ENCODE measurements around the gene ELMOD3.

Gene ELMOD3

GRCh38 chr2:85418132-85419008 is 63.8 kb downstream of the ELMOD3 start, which contains the start of gene SH2D6:
Gene SH2D6, plus strand, starts transcription at chr2:85418714. Its CDS starts 10,752 bp downstream, at chr2:85429466.
- Histone ChIP-seq H3K27me3 (peaks cover 0 to 20% (median 17%) of the 10 kb centered on the region in 11 experiments; a peak in 18 of 22 replicates), H3K4me1 (peaks cover 54 to 95% (median 78%) of the 10 kb centered on the region in 10 experiments), H4K20me1 (no peaks in the 10 kb centered on the region), H3K27ac (peak within 1 kb of the TSS; percentile 92 to 98 (median 96)), H3K9me3 (replicated peaks in 1 of 11) (no peaks in the 10 kb centered on the region), H3K4me3 (peak within 1 kb of the TSS; percentile 58 to 74 (median 64)), H3K36me3 (no peaks in the 10 kb centered on the region), H3K9ac (peak within 1 kb of the TSS; percentile 86 to 97 (median 93)), H3K4me2 (peak within 1 kb of the TSS; percentile 88 to 97 (median 95))
- TF ChIP-seq Cebpa-rat (IDR thresholded peaks at IDR 0.05) = peak in 2 of 11 experiments; percentile 35 to 48; a peak in 1 of 22 replicates

DNA sequence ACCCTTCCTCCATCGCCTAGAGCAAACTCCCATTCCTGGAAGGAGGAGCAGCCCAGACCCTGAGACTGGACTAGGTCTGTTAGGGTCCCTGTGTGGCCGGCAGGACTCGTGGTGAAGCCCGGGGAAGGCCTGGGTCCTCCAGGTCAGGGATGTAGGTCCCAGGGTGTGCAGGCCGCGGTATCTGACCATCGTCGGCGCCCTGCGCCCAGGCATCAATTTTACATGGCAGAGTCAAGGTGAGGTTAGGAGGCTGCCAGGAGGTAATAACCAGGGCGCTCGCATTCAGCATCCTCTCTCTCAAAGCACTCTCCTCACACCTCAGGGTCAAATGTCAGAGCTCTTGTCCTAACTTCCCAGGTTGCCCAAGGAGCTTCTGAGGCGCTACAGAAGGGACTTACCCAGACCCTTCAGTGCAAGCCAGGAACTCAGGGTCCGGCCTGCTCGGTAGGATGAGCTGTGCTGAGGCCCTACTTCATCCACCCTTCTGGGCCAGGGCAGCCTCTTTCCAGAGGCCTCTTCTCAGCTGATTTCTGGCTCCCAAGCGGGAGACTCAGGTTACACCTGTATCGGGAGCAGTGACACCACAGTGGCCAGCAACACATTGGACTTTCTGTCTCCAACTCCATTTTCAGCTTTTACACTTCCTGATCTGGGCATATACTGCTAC is 64.6 kb downstream of the ELMOD3 start:
- Histone ChIP-seq H3K4me3 (peak overlapping the region; percentile 58 to 74 (median 64)), H3K4me2 (peak overlapping the region; percentile 88 to 97 (median 95)), H3K27me3 (peaks cover 0 to 13% (median 10%) of the 10 kb centered on the region in 11 experiments; a peak in 15 of 22 replicates), H3K4me1 (peaks cover 61 to 95% (median 78%) of the 10 kb centered on the region in 10 experiments), H3K9ac (peak overlapping the region; percentile 86 to 97 (median 93)), H3K27ac (peak overlapping the region; percentile 92 to 98 (median 96)), H3K36me3 (no peaks in the 10 kb centered on the region), H4K20me1 (no peaks in the 10 kb centered on the region), H3K9me3 (replicated peaks in 1 of 11) (no peaks in the 10 kb centered on the region)
- no peak for TF ChIP-seq Cebpa-rat (IDR thresholded peaks at IDR 0.05)

GRCh38 chr2:85420536-85421259 is 66.1 kb downstream of the ELMOD3 start:
- Histone ChIP-seq H3K4me2 (peak overlapping the region; percentile 88 to 97 (median 95)), H3K4me3 (peak overlapping the region in 1 of 10 experiments; percentile 18; a peak in 2 of 20 replicates), H3K36me3 (no peaks in the 10 kb centered on the region), H3K9me3 (replicated peaks in 1 of 11) (no peaks in the 10 kb centered on the region), H3K4me1 (peaks cover 66 to 81% (median 69%) of the 10 kb centered on the region in 10 experiments), H3K9ac (peak overlapping the region; percentile 40 to 95 (median 91); a peak in 21 of 22 replicates), H3K27me3 (no peaks in the 10 kb centered on the region), H3K27ac (peak overlapping the region; percentile 92 to 98 (median 96)), H4K20me1 (no peaks in the 10 kb centered on the region)
- TF ChIP-seq Cebpa-rat (IDR thresholded peaks at IDR 0.05) = no peak

- H3K9me3 ChIP-seq (replicated peaks in 1 of 11) = no peaks in the 10 kb centered on the region
- peak overlapping the region; percentile 40 to 95 (median 89); a peak in 20 of 22 replicates for H3K9ac ChIP-seq
- H3K27ac ChIP-seq = peak overlapping the region; percentile 50 to 97 (median 95)
- peak overlapping the region in 1 of 10 experiments; percentile 18; a peak in 2 of 20 replicates for H3K4me3 ChIP-seq
- no peaks in the 10 kb centered on the region for H3K36me3 ChIP-seq
- TF ChIP-seq Cebpa-rat (IDR thresholded peaks at IDR 0.05) = peak in 3 of 11 experiments; percentile 21 to 35 (median 28); a peak in 1 of 22 replicates
- H3K4me2 ChIP-seq = peak overlapping the region; percentile 88 to 97 (median 95)
- H3K27me3 ChIP-seq = no peaks in the 10 kb centered on the region
- peaks cover 63 to 73% (median 68%) of the 10 kb centered on the region in 10 experiments for H3K4me1 ChIP-seq
- no peaks in the 10 kb centered on the region for H4K20me1 ChIP-seq
These were observed 66.9 kb downstream of the ELMOD3 start for GRCh38 chr2:85421260-85422071.

DNA sequence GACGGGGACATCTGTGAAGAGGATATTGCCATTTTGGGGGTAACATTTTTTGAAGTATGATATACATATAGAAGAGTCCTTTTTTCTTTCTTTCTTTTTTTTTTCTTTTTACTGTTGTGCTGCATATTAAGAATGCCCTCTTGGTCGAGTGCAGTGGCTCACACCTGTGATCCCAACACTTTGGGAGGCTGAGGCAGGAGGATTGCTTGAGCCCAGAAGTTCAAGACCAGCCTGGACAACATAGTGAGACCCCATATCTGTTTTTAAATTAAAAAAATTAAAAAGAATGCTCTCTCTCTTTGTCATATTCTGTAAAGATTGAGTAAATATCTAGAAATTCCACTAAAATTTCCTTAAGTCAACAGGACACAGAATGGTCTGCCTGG is 67.5 kb downstream of the ELMOD3 start:
- H3K4me2 ChIP-seq = peak overlapping the region in 8 of 11 experiments; percentile 88 to 97 (median 95); a peak in 11 of 22 replicates
- TF ChIP-seq Cebpa-rat (IDR thresholded peaks at IDR 0.05) = no peak

GRCh38 chr2:85423525-85423924 is 69.0 kb downstream of the ELMOD3 start:
- no peaks in the 10 kb centered on the region for H3K9me3 ChIP-seq (replicated peaks in 1 of 11)
- TF ChIP-seq Cebpa-rat (IDR thresholded peaks at IDR 0.05) = no peak
- H3K4me1 ChIP-seq = peaks cover 63 to 73% (median 67%) of the 10 kb centered on the region in 10 experiments
- no peak overlapping the region for H3K4me3 ChIP-seq
- H3K36me3 ChIP-seq = no peaks in the 10 kb centered on the region
- no peaks in the 10 kb centered on the region for H3K27me3 ChIP-seq
- H4K20me1 ChIP-seq = no peaks in the 10 kb centered on the region
- peak overlapping the region; percentile 41 to 80 (median 69) for H3K4me2 ChIP-seq
- H3K9ac ChIP-seq = peak overlapping the region in 3 of 11 experiments; percentile 8 to 45 (median 20); a peak in 3 of 22 replicates
- H3K27ac ChIP-seq = peak overlapping the region in 8 of 11 experiments; percentile 2 to 39 (median 14); a peak in 5 of 22 replicates

More for the DNA sequence above, 67.5 kb downstream of the ELMOD3 start:
- Histone ChIP-seq H3K9ac (peak overlapping the region in 2 of 11 experiments; percentile 93 to 95; a peak in 3 of 22 replicates), H3K4me1 (peaks cover 63 to 71% (median 66%) of the 10 kb centered on the region in 10 experiments), H3K27ac (peak overlapping the region in 7 of 11 experiments; percentile 76 to 97 (median 96); a peak in 9 of 22 replicates), H3K36me3 (no peaks in the 10 kb centered on the region), H3K27me3 (no peaks in the 10 kb centered on the region), H3K9me3 (replicated peaks in 1 of 11) (no peaks in the 10 kb centered on the region), H3K4me3 (no peak overlapping the region), H4K20me1 (no peaks in the 10 kb centered on the region)

DNA sequence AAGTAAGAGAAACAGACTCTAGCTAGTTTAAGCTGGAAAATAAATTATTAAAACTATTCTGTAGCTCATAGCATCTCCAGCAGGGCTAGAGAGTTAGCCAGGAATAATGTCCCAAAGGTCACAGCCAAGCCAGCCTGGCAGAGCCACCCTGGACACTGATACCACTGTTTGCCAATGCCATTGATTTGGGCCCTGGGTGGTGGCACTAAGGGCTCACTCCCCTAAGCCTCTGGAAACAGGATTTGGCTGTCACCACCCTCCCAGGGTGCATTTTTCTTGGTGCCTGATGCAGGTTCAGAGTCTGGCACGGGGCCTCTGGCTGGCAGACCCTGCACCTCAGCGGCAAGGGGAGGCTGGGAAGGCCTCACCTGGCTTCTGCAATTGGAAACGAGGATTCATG is 71.0 kb downstream of the ELMOD3 start:
- Histone ChIP-seq H3K4me2 (no peak overlapping the region), H3K4me1 (peaks cover 65 to 75% (median 69%) of the 10 kb centered on the region in 10 experiments), H3K4me3 (no peak overlapping the region), H3K27ac (no peak overlapping the region), H3K27me3 (no peaks in the 10 kb centered on the region), H4K20me1 (no peaks in the 10 kb centered on the region), H3K9ac (no peak overlapping the region), H3K9me3 (replicated peaks in 1 of 11) (no peaks in the 10 kb centered on the region), H3K36me3 (no peaks in the 10 kb centered on the region)
- no peak for TF ChIP-seq Cebpa-rat (IDR thresholded peaks at IDR 0.05)
